MCF 10A (cell line): Measurements from ENCODE around the gene COX4I2. TPM values are rescaled to one million over a fixed set of nuclear protein-coding genes. Genes with fewer than 3 reads are reported as not detected.
"Not testable (repeated sequence)": the region's sequence is repeated elsewhere in the genome, so short reads cannot be mapped to it uniquely, and the experiment has no call there.

Experiments
- BruUV-seq: library from RNA; stranded (reverse); fragments of 400-500 nt; replicated peaks from 2 replicates; lab custom pipeline; 2021; lab: Mats Ljungman, UMichigan
- CTCF ChIA-PET: fragments of 300-600 bp; sonication (Branson Sonifier 250); formaldehyde crosslinking; extraction: SDS; loops from one replicate; lab custom pipeline; 2021; ENCODE audit warnings: antibody characterized with exemption, inconsistent platforms; lab: Yijun Ruan, JAX
- POLR2A ChIA-PET: fragments of 300-600, 350-650 bp; sonication (Branson Sonifier 250); formaldehyde crosslinking; extraction: SDS; loops from one replicate; lab custom pipeline; 2020; ENCODE audit warnings: antibody characterized with exemption, inconsistent platforms; lab: Yijun Ruan, JAX
- DNase-seq: peaks from one replicate; pipeline ENCODE4 v3.0.0-alpha.2; 2018; ENCODE audit not compliant: unreplicated experiment
- H3K27ac Mint-ChIP-seq: one replicate; pipeline ENCODE4 v1.8.0; 2022; ENCODE audit warnings: mild to moderate bottlenecking, low read depth, mixed read lengths; ENCODE audit not compliant: unreplicated experiment
- H3K27me3 Mint-ChIP-seq: one replicate; pipeline ENCODE4 v1.8.0; 2022; ENCODE audit warnings: mixed read lengths; ENCODE audit not compliant: insufficient read depth, unreplicated experiment
- H3K36me3 Mint-ChIP-seq: one replicate; pipeline ENCODE4 v1.8.0; 2022; ENCODE audit warnings: mild to moderate bottlenecking, moderate library complexity, mixed read lengths; ENCODE audit not compliant: insufficient read depth, unreplicated experiment
- H3K4me1 Mint-ChIP-seq: one replicate; pipeline ENCODE4 v1.8.0; 2022; ENCODE audit warnings: mixed read lengths; ENCODE audit not compliant: insufficient read depth, unreplicated experiment
- H3K4me3 Mint-ChIP-seq: one replicate; pipeline ENCODE4 v1.8.0; 2022; ENCODE audit warnings: mild to moderate bottlenecking, moderate library complexity, mixed read lengths; ENCODE audit not compliant: unreplicated experiment
- H3K9me3 Mint-ChIP-seq: one replicate; pipeline ENCODE4 v1.8.0; 2022; ENCODE audit warnings: mixed read lengths; ENCODE audit not compliant: unreplicated experiment
- CTCF ChIP-seq: fragments of 200-600 bp; IDR thresholded peaks from one replicate; pipeline ENCODE4 v1.8.0; 2022; ENCODE audit warnings: antibody characterized with exemption, mild to moderate bottlenecking; ENCODE audit not compliant: unreplicated experiment
- intact Hi-C: fragments of 100-400 bp; cut with micrococcal nuclease; formaldehyde crosslinking; loops from 2 replicates; pipeline ENCODE4 v1.14.1; 2022
- total RNA-seq: library from RNA; stranded (reverse); gene quantifications from 2 replicates; pipeline ENCODE4 v1.2.3, GENCODE V29; 2022

The COX4I2 gene
- total RNA-seq, 1 experiment from 2014 or later: not detected

GRCh38 chr20:31642837-31643236, 5.1 kb downstream of the COX4I2 start:
- ChIA-PET POLR2A (no interaction called here), CTCF (interaction anchor here (0.6 to 5.0 kb wide), 3 partner anchors 9 to 81 kb away, joined by 3 to 58 read pairs (median 3); no protein-coding TSS in a partner anchor)
- Mint-ChIP-seq H3K9me3 (no peaks in the 10 kb centered on the region), H3K27me3 (no peaks in the 10 kb centered on the region), H3K4me1 (no peaks in the 10 kb centered on the region), H3K36me3 (no peaks in the 10 kb centered on the region), H3K4me3 (no peak overlapping the region), H3K27ac (no peak overlapping the region)
- no TSS peak for BruUV-seq
- intact Hi-C loops: no loop called here
- TF ChIP-seq CTCF: no peak
- no peak for DNase-seq

GRCh38 chr20:31643522-31643921, 5.8 kb downstream of the COX4I2 start:
- POLR2A ChIA-PET: interaction anchor here (0.7 to 0.9 kb wide), 2 partner anchors 10 to 81 kb away, joined by 3 read pairs; no protein-coding TSS in a partner anchor
- H3K27ac Mint-ChIP-seq: no peak overlapping the region
- no TSS peak for BruUV-seq
- no peaks in the 10 kb centered on the region for H3K27me3 Mint-ChIP-seq
- H3K4me1 Mint-ChIP-seq: no peaks in the 10 kb centered on the region
- H3K36me3 Mint-ChIP-seq: no peaks in the 10 kb centered on the region
- TF ChIP-seq CTCF: no peak
- H3K4me3 Mint-ChIP-seq: no peak overlapping the region
- CTCF ChIA-PET: interaction anchor here (0.6 to 5.0 kb wide), 4 partner anchors 10 to 80 kb away, joined by 3 to 58 read pairs (median 3); no protein-coding TSS in a partner anchor
- no peak for DNase-seq
- no peaks in the 10 kb centered on the region for H3K9me3 Mint-ChIP-seq
- intact Hi-C loops: no loop called here

- Mint-ChIP-seq H3K4me3 (no peak overlapping the region), H3K9me3 (no peaks in the 10 kb centered on the region), H3K27me3 (no peaks in the 10 kb centered on the region), H3K4me1 (no peaks in the 10 kb centered on the region), H3K36me3 (no peaks in the 10 kb centered on the region), H3K27ac (no peak overlapping the region)
- CTCF ChIA-PET: interaction anchor here (0.6 to 5.0 kb wide), 6 partner anchors 8 to 78 kb away, joined by 3 to 58 read pairs (median 4); partner anchors contain the start of gene BCL2L1
- no TSS peak for BruUV-seq
- intact Hi-C loops: no loop called here
- TF ChIP-seq CTCF: no peak
- DNase-seq: no peak
- POLR2A ChIA-PET: interaction anchor here (1.4 kb wide), 1 partner anchor 17 kb away, joined by 3 read pairs; no protein-coding TSS in a partner anchor
These were observed 7.0 kb downstream of the COX4I2 start for GRCh38 chr20:31644701-31645100.

- H3K36me3 Mint-ChIP-seq, H3K9me3 Mint-ChIP-seq, DNase-seq, H3K27ac Mint-ChIP-seq, H3K4me3 Mint-ChIP-seq, H3K27me3 Mint-ChIP-seq, intact Hi-C loops, BruUV-seq: not testable (repeated sequence)
- peaks cover 12% of the 10 kb centered on the region for H3K4me1 Mint-ChIP-seq
- ChIA-PET POLR2A (interaction anchor here (0.7 to 1.0 kb wide), 2 partner anchors 9 to 14 kb away, joined by 3 to 4 read pairs; no protein-coding TSS in a partner anchor), CTCF (interaction anchor here (1.1 to 5.0 kb wide), 6 partner anchors 14 to 88 kb away, joined by 4 to 67 read pairs (median 6); no protein-coding TSS in a partner anchor)
These were observed 10.4 kb downstream of the COX4I2 start for GRCh38 chr20:31648104-31648503.
